ENCODE measurements around the gene UPK3A.
"Not testable (repeated sequence)": the region's sequence is repeated elsewhere in the genome, so short reads cannot be mapped to it uniquely, and the experiment has no call there.

The UPK3A gene

DNA sequence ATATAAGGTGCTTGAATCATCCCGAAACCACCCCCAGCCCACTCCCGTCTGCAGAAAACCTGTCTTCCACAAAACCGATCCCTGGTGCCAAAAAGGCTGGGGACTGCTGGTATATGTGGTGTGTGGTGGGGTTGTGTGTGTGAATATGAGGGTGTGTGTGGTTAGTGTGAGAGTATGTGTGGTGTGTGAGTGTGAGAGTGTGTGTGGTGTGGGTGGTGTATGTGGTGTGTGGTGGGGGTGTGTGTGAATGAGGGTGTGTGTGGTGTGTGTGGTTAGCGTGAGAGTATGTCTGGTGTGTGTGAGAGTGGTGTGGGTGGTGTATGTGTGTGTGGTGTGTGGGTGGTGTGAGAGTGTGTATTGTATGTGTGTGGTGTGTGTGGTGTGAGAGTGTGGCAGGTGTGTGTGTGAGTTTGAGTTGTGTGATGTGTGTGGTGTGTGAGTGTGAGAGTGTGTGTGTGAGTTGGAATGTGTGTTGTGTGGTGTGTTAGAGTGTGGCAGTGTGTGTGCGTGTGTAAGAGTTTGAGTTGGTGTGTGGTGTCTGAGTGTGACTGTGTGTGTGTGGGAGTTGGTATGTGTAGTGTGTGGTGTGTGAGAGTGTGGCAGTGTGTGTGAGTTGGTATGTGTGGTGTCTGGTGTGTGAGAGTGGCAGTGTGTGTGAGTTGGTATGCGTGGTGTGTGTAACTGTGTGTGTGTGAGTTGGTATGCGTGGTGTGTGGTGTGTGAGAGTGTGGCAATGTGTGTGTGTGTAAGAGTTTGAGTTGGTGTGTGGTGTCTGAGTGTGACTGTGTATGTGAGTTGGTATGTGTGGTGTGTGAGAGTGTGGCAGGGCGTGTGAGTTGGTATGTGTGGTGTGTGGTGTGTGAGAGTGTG is 6.5 kb downstream of the UPK3A start:
- TF ChIP-seq, protein P1, sequence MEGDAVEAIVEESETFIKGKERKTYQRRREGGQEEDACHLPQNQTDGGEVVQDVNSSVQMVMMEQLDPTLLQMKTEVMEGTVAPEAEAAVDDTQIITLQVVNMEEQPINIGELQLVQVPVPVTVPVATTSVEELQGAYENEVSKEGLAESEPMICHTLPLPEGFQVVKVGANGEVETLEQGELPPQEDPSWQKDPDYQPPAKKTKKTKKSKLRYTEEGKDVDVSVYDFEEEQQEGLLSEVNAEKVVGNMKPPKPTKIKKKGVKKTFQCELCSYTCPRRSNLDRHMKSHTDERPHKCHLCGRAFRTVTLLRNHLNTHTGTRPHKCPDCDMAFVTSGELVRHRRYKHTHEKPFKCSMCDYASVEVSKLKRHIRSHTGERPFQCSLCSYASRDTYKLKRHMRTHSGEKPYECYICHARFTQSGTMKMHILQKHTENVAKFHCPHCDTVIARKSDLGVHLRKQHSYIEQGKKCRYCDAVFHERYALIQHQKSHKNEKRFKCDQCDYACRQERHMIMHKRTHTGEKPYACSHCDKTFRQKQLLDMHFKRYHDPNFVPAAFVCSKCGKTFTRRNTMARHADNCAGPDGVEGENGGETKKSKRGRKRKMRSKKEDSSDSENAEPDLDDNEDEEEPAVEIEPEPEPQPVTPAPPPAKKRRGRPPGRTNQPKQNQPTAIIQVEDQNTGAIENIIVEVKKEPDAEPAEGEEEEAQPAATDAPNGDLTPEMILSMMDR (IDR thresholded peaks at IDR 0.05; ENCODE audit: insufficient read depth, low read length, missing control alignments), result no peak
- POLR2A ChIA-PET, result no interaction called here
- no peak overlapping the region for H3K4me3 ChIP-seq (ENCODE audit: low read depth, low read length)
- no peak for DNase-seq (ENCODE audit: low read depth, low spot score)
- CTCF ChIA-PET, result no interaction called here

- TF ChIP-seq, protein P1 (IDR thresholded peaks at IDR 0.05; ENCODE audit: insufficient read depth, low read length, missing control alignments), result no peak
- POLR2A ChIA-PET, result no interaction called here
- CTCF ChIA-PET, result no interaction called here
These were observed 7.2 kb downstream of the UPK3A start for GRCh38 chr22:45291931-45292290.

GRCh38 chr22:45292731-45293442 is 8.1 kb downstream of the UPK3A start:
- H3K4me3 ChIP-seq (ENCODE audit: low read depth, low read length), result no peak overlapping the region
- no peak for DNase-seq (ENCODE audit: low read depth, low spot score)
- TF ChIP-seq, protein P1 (IDR thresholded peaks at IDR 0.05; ENCODE audit: insufficient read depth, low read length, missing control alignments), result no peak
- ChIA-PET POLR2A (no interaction called here), CTCF (no interaction called here)

More at GRCh38 chr22:45291931-45292290, 7.2 kb downstream of the UPK3A start:
- DNase-seq (ENCODE audit: low read depth, low spot score), result no peak
- no peak overlapping the region for H3K4me3 ChIP-seq (ENCODE audit: low read depth, low read length)

DNA sequence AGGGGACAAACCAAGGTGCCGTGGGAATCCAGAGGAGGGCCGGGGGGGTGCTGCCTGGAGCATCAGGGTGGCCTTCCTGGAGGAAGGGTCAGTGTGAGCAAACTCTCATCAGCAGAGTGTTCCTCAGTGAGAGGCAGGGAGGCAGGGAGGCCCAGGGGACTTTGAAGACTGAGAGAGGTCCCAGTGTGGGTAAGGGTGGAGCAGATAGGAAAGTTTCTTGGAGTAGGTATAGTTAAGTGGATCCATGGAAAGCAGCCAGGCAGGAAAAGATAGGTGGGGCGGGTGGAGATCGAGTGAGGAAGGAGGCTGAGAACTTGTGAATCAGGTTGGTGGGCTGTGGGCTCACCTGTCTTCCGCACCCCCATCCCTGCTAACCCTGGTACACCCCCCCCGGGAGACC is 9.3 kb downstream of the UPK3A start:
- TF ChIP-seq, protein P1 (IDR thresholded peaks at IDR 0.05; ENCODE audit: insufficient read depth, low read length, missing control alignments), result no peak
- ChIA-PET POLR2A (no interaction called here), CTCF (no interaction called here)
- DNase-seq (ENCODE audit: low read depth, low spot score), result no peak
- no peak overlapping the region for H3K4me3 ChIP-seq (ENCODE audit: low read depth, low read length)

DNA sequence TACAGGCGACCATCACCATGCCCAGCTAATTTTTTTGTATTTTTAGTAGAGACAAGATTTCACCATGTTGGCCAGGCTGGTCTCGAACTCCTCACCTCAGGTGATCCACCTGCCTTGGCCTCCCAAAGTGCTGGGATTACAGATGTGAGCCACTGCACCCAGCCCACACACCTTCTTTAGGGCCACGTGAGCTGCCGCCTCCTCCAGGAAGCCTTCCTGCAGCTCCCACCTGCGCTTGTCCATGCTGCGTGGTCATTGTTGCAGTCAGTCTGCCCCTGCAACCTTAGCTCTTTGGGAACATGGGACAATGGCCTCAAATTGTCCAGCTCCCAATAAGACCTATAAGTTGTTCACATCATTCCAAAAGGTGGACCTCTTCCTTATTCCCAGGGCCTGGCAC is 10.3 kb downstream of the UPK3A start:
- DNase-seq (ENCODE audit: low read depth, low spot score); POLR2A ChIA-PET; H3K4me3 ChIP-seq (ENCODE audit: low read depth, low read length): not testable (repeated sequence)
- CTCF ChIA-PET, result interaction anchor here (1.3 kb wide), 1 partner anchor 8 kb away, joined by 5 read pairs; no protein-coding TSS in a partner anchor

DNA sequence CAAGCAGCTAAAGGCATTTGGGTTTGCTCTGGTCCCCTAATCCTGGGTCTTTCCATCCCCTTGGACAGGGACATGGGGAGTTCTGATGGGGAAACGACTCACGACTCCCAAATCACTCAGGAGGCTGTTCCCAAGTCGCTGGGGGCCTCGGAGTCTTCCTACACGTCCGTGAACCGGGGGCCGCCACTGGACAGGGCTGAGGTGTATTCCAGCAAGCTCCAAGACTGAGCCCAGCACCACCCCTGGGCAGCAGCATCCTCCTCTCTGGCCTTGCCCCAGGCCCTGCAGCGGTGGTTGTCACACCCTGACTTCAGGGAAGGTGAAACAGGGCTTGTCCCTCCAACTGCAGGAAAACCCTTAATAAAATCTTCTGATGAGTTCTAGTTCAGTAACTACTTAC is 10.7 kb downstream of the UPK3A start:
- no peak for DNase-seq (ENCODE audit: low read depth, low spot score)
- ChIA-PET POLR2A (no interaction called here), CTCF (interaction anchor here (1.3 kb wide), 1 partner anchor 9 kb away, joined by 5 read pairs; no protein-coding TSS in a partner anchor)
- no peak overlapping the region for H3K4me3 ChIP-seq (ENCODE audit: low read depth, low read length)
- TF ChIP-seq, protein P1 (IDR thresholded peaks at IDR 0.05; ENCODE audit: insufficient read depth, low read length, missing control alignments), result no peak

All from AG04449 (cell line).